SK-N-SH (cell line): ENCODE data around the gene MAPK8IP1. TPM values are rescaled to one million over a fixed set of nuclear protein-coding genes. Genes with fewer than 3 reads are reported as not detected.

Experiments used
- CTCF ChIA-PET: fragments of 300-600, 350-600 bp; formaldehyde crosslinking; extraction: SDS; loops from one replicate; lab custom pipeline; 2021; lab: Yijun Ruan, JAX
- POLR2A ChIA-PET: fragments of 350-600 bp; sonication (Branson Sonifier 250); formaldehyde crosslinking; extraction: SDS; loops from one replicate; lab custom pipeline; 2020; ENCODE audit warnings: antibody characterized with exemption, inconsistent platforms; lab: Yijun Ruan, JAX
- DNase-seq: peaks from one replicate; pipeline ENCODE4 v3.0.0; 2012
- H2AFZ ChIP-seq: fragments of 200-600 bp; sonication (generic); 2 replicates; pipeline ENCODE4 v1.8.1; 2016; ENCODE audit warnings: antibody characterized with exemption, mild to moderate bottlenecking, low read depth
- H3F3A ChIP-seq: fragments of 200-600 bp; sonication (generic); replicated peaks from 2 replicates; pipeline ENCODE3; 2016; ENCODE audit warnings: antibody characterized with exemption, mild to moderate bottlenecking; ENCODE audit not compliant: insufficient read depth
- H3K27ac ChIP-seq, 2 experiments: fragments of 200-500 bp in 1 of 2; fragments of 200-600 bp in 1 of 2; sonication (Bioruptor generic) in 1 of 2; sonication (generic), shearing (Covaris generic) in 1 of 2; 2 replicates each; pipeline versions ENCODE4 v1.5.1 to v1.6.1; 2014 to 2016; ENCODE audit warnings: low read depth in 2 of 2, inconsistent platforms in 1 of 2, low read length in 1 of 2, mild to moderate bottlenecking in 1 of 2, mixed read lengths in 1 of 2
- H3K27me3 ChIP-seq: fragments of 200-600 bp; sonication (generic), shearing (Covaris generic); 2 replicates; pipeline ENCODE4 v1.6.1; 2016; ENCODE audit warnings: mixed run types; ENCODE audit not compliant: insufficient read depth
- H3K36me3 ChIP-seq, 2 experiments: fragments of 200-500 bp in 1 of 2; fragments of 200-600 bp in 1 of 2; sonication (Bioruptor generic) in 1 of 2; sonication (generic) in 1 of 2; replicated peaks in 1 of 2; 2 replicates each; pipeline versions ENCODE3 to v1.5.1; 2014 to 2016; ENCODE audit warnings: low read length in 1 of 2, mild to moderate bottlenecking in 1 of 2; ENCODE audit not compliant: insufficient read depth in 2 of 2, control insufficient read depth in 1 of 2
- H3K4me1 ChIP-seq, 2 experiments: fragments of 200-500 bp in 1 of 2; fragments of 200-600 bp in 1 of 2; sonication (Bioruptor generic) in 1 of 2; sonication (generic), shearing (Covaris generic) in 1 of 2; 2 replicates each; pipeline versions ENCODE4 v1.5.1 to v1.6.1; 2014 to 2016; ENCODE audit warnings: low read depth in 1 of 2, low read length in 1 of 2, mixed run types in 1 of 2; ENCODE audit not compliant: insufficient read depth in 2 of 2, control insufficient read depth in 1 of 2
- H3K4me2 ChIP-seq: fragments of 200-600 bp; sonication (generic), shearing (Covaris generic); 2 replicates; pipeline ENCODE4 v1.6.1; 2017; ENCODE audit warnings: mixed run types
- H3K4me3 ChIP-seq, 2 experiments: fragments of 200-500 bp in 1 of 2; fragments of 200-600 bp in 1 of 2; sonication (Bioruptor generic) in 1 of 2; sonication (generic), shearing (Covaris generic) in 1 of 2; 2 replicates each; pipeline versions ENCODE4 v1.5.1 to v1.8.1; 2014 to 2016; ENCODE audit warnings: low read depth in 2 of 2, inconsistent platforms in 1 of 2, low read length in 1 of 2, mild to moderate bottlenecking in 1 of 2, mixed read lengths in 1 of 2, moderate library complexity in 1 of 2
- H3K79me2 ChIP-seq: fragments of 200-600 bp; sonication (generic); 2 replicates; pipeline ENCODE4 v1.8.1; 2017; ENCODE audit warnings: mild to moderate bottlenecking; ENCODE audit not compliant: insufficient read depth
- H3K9ac ChIP-seq: fragments of 200-600 bp; sonication (generic); 2 replicates; pipeline ENCODE4 v1.6.1; 2017; ENCODE audit warnings: mixed run types
- H3K9me2 ChIP-seq: fragments of 200-600 bp; sonication (generic); 2 replicates; pipeline ENCODE4 v1.6.1; 2017; ENCODE audit warnings: mixed run types
- H3K9me3 ChIP-seq: fragments of 200-600 bp; sonication (generic); 2 replicates; pipeline ENCODE4 v1.6.1; 2017; ENCODE audit warnings: mixed run types, mild to moderate bottlenecking, moderate library complexity
- H4K20me1 ChIP-seq: fragments of 200-600 bp; sonication (generic); 2 replicates; pipeline ENCODE4 v1.6.1; 2017; ENCODE audit warnings: mild to moderate bottlenecking, mixed run types; ENCODE audit not compliant: insufficient read depth
- CHD2 ChIP-seq: fragments of 150-350 bp; IDR thresholded peaks from 2 replicates; pipeline ENCODE4 v1.6.1; 2018; ENCODE audit warnings: low read length; ENCODE audit not compliant: partially characterized antibody
- CTCF ChIP-seq: fragments of 200-600 bp; sonication (generic); IDR thresholded peaks from 2 replicates; pipeline ENCODE4 v1.6.1; 2017; ENCODE audit warnings: antibody characterized with exemption, mild to moderate bottlenecking, moderate library complexity
- ELF1 ChIP-seq: IDR thresholded peaks from 2 replicates; pipeline ENCODE4 v1.4.0; 2012
- FOSL2 ChIP-seq: IDR thresholded peaks from 2 replicates; pipeline ENCODE4 v1.4.0; 2012; ENCODE audit warnings: low read depth, mild to moderate bottlenecking, moderate library complexity, borderline replicate concordance
- FOXM1 ChIP-seq: IDR thresholded peaks from 2 replicates; pipeline ENCODE4 v1.4.0; 2012; ENCODE audit warnings: low read depth, mild to moderate bottlenecking
- GABPA ChIP-seq: IDR thresholded peaks from 2 replicates; pipeline ENCODE4 v1.4.0; 2012; ENCODE audit warnings: low read depth, mild to moderate bottlenecking
- JUND ChIP-seq: IDR thresholded peaks from 2 replicates; pipeline ENCODE4 v1.4.0; 2012
- MXI1 ChIP-seq: IDR thresholded peaks from 2 replicates; pipeline ENCODE4 v1.6.1; 2012; ENCODE audit warnings: mild to moderate bottlenecking, low read depth, low read length, improper control_type of control experiment
- NRF1 ChIP-seq: IDR thresholded peaks from 2 replicates; pipeline ENCODE4 v1.6.1; 2012; ENCODE audit warnings: low read depth, mild to moderate bottlenecking, low read length
- PBX3 ChIP-seq: IDR thresholded peaks from 2 replicates; pipeline ENCODE4; 2012
- POLR2AphosphoS5 ChIP-seq: IDR thresholded peaks from 2 replicates; pipeline ENCODE4 v1.6.1; 2012; ENCODE audit warnings: low read depth, low read length
- RCOR1 ChIP-seq: fragments of 150-350 bp; IDR thresholded peaks from 2 replicates; pipeline ENCODE4 v1.6.1; 2017; ENCODE audit warnings: antibody characterized with exemption, low read length
- SMC3 ChIP-seq: IDR thresholded peaks from 2 replicates; pipeline ENCODE4 v1.6.1; 2012; ENCODE audit warnings: low read depth, low read length, improper control_type of control experiment
- TCF12 ChIP-seq: IDR thresholded peaks from 2 replicates; pipeline ENCODE4 v1.4.0; 2012
- TEAD4 ChIP-seq: IDR thresholded peaks from 2 replicates; pipeline ENCODE4 v1.4.0; 2012; ENCODE audit warnings: mild to moderate bottlenecking, borderline replicate concordance; ENCODE audit not compliant: insufficient read depth
- USF1 ChIP-seq: IDR thresholded peaks from 2 replicates; pipeline ENCODE4 v1.4.0; 2012; ENCODE audit warnings: low read depth, borderline replicate concordance
- YY1 ChIP-seq: IDR thresholded peaks from 2 replicates; pipeline ENCODE4 v1.4.0; 2012; ENCODE audit warnings: low read depth, mild to moderate bottlenecking
- ZBTB33 ChIP-seq: IDR thresholded peaks from 2 replicates; pipeline ENCODE4 v1.4.0; 2012; ENCODE audit warnings: low read depth, borderline replicate concordance
- WGBS: methylation state at CpG from one replicate; pipeline ENCODE4 v1.1.6; 2017; ENCODE audit warnings: low lambda C conversion rate; 5-methylcytosine and 5-hydroxymethylcytosine counted together
- polyA plus RNA-seq, 3 experiments: library from polyadenylated mRNA; depleted of rRNA; stranded (reverse); fragments of >200 nt; gene quantifications; 2 replicates each; pipeline ENCODE4 v1.2.3, GENCODE V29; 2012

MAPK8IP1 gene
- polyA plus RNA-seq, 1 of the 3 experiments (the other 2 are of a cell fraction) = 12.5 TPM

- H3K79me2 ChIP-seq = no peaks in the 10 kb centered on the region
- H3K4me3 ChIP-seq = no peak overlapping the region
- CTCF ChIA-PET = interaction anchor here (0.6 to 2.9 kb wide), 4 partner anchors 12 to 70 kb away, joined by 3 to 11 read pairs (median 4); no protein-coding TSS in a partner anchor
- DNase-seq = no peak
- H4K20me1 ChIP-seq = no peaks in the 10 kb centered on the region
- POLR2A ChIA-PET = no interaction called here
- H3K4me1 ChIP-seq = no peaks in the 10 kb centered on the region; a peak in 1 of 4 replicates
- H2AFZ ChIP-seq = no peak overlapping the region
- TF ChIP-seq NRF1 (no peak), ZBTB33 (no peak), SMC3 (no peak), CHD2 (no peak)
- TF ChIP-seq, all 33 proteins: peak for 0
- H3K9me2 ChIP-seq = no peaks in the 10 kb centered on the region
- no peaks in the 10 kb centered on the region for H3K27me3 ChIP-seq
- H3K36me3 ChIP-seq = peaks cover 22 to 52% of the 10 kb centered on the region in 2 experiments
- H3K27ac ChIP-seq = no peak overlapping the region
- no peak overlapping the region for H3K9ac ChIP-seq
- H3K9me3 ChIP-seq = no peaks in the 10 kb centered on the region
- WGBS = 100% methylated on average over 3 of the region's 4 CpGs
- no peaks in the 10 kb centered on the region for H3F3A ChIP-seq
- no peak overlapping the region for H3K4me2 ChIP-seq
These were observed 51.1 kb downstream of the MAPK8IP1 start for GRCh38 chr11:45936511-45937054.

- WGBS = 99% methylated on average over 10 of the region's 10 CpGs
- no peaks in the 10 kb centered on the region for H3K9me3 ChIP-seq
- CTCF ChIA-PET = interaction anchor here (2.9 kb wide), 1 partner anchor 27 kb away, joined by 11 read pairs; no protein-coding TSS in a partner anchor
- H3K9ac ChIP-seq = no peak overlapping the region
- peaks cover 24 to 59% of the 10 kb centered on the region in 2 experiments for H3K36me3 ChIP-seq
- H3K4me3 ChIP-seq = no peak overlapping the region
- H3K4me1 ChIP-seq = no peaks in the 10 kb centered on the region; a peak in 1 of 4 replicates
- no peaks in the 10 kb centered on the region for H3K27me3 ChIP-seq
- no peak overlapping the region for H2AFZ ChIP-seq
- H3K27ac ChIP-seq = no peak overlapping the region
- no peaks in the 10 kb centered on the region for H3F3A ChIP-seq
- H3K79me2 ChIP-seq = no peaks in the 10 kb centered on the region
- no peak overlapping the region for H3K4me2 ChIP-seq
- POLR2A ChIA-PET = no interaction called here
- H4K20me1 ChIP-seq = no peaks in the 10 kb centered on the region
- H3K9me2 ChIP-seq = no peaks in the 10 kb centered on the region
- TF ChIP-seq TEAD4 (no peak), TCF12 (no peak), FOXM1 (no peak), YY1 (no peak), ELF1 (no peak), PBX3 (no peak), POLR2AphosphoS5 (no peak), GABPA (no peak), JUND (no peak), SMC3 (no peak), CTCF (no peak), RCOR1 (no peak), MXI1 (no peak), USF1 (no peak), FOSL2 (no peak)
- TF ChIP-seq, all 33 proteins: peak for 0
- no peak for DNase-seq
These were observed 52.5 kb downstream of the MAPK8IP1 start for GRCh38 chr11:45937916-45938315.
